ENCODE data around the gene PHLDA3. TPM values are rescaled to one million over a fixed set of nuclear protein-coding genes. Genes with fewer than 3 reads are reported as not detected.

The PHLDA3 gene
- total and polyA plus RNA-seq, 2 of the 13 experiments (the other 11 are each of a cell fraction or from before 2014, with no cell fraction given): 16.7 to 33.6 TPM

- TF ChIP-seq MEIS1 (CRISPR knock-in tag; IDR thresholded peaks at IDR 0.05; ENCODE audit: borderline replicate concordance): no peak
- TF ChIP-seq ZNF552 (CRISPR knock-in tag; IDR thresholded peaks at IDR 0.05; ENCODE audit: borderline replicate concordance): peak; percentile 19; the same call in 1 of the 2 replicates
- no peak; the same call in 1 of the 2 replicates for TF ChIP-seq PHF8 (CRISPR knock-in tag; IDR thresholded peaks at IDR 0.05)
- TF ChIP-seq NPAS2 (CRISPR knock-in tag; IDR thresholded peaks at IDR 0.05; ENCODE audit: borderline replicate concordance): no peak
- peak; percentile 16; the same call in 1 of the 2 replicates for TF ChIP-seq HIVEP1 (CRISPR knock-in tag; IDR thresholded peaks at IDR 0.05)
- TF ChIP-seq HNF1B (CRISPR knock-in tag; IDR thresholded peaks at IDR 0.05): peak; percentile 75
- no peak; the same call in 1 of the 2 replicates for TF ChIP-seq ZKSCAN8 (CRISPR knock-in tag; IDR thresholded peaks at IDR 0.05; ENCODE audit: borderline replicate concordance)
- no peak for TF ChIP-seq U2AF2 (IDR thresholded peaks at IDR 0.05; ENCODE audit: low read depth, low read length)
- no peak for TF ChIP-seq ZNF564 (CRISPR knock-in tag; IDR thresholded peaks at IDR 0.05)
- TF ChIP-seq NFIC (IDR thresholded peaks at IDR 0.05; ENCODE audit: low read length): no peak
- TF ChIP-seq RBAK (CRISPR knock-in tag; IDR thresholded peaks at IDR 0.05): no peak
- peak; percentile 55; the same call in 1 of the 2 replicates for TF ChIP-seq MXD1 (CRISPR knock-in tag; IDR thresholded peaks at IDR 0.05)
- TF ChIP-seq KAT2B (IDR thresholded peaks at IDR 0.05; ENCODE audit: borderline replicate concordance, low read depth, low read length): no peak
- no peak for TF ChIP-seq NFKB2 (CRISPR knock-in tag; IDR thresholded peaks at IDR 0.05; ENCODE audit: borderline replicate concordance)
- TF ChIP-seq ZNF616 (CRISPR knock-in tag; IDR thresholded peaks at IDR 0.05; ENCODE audit: low read depth): no peak
- 0 out of 2 replicates have a peak, but pooled peaks have one; percentile 20 for TF ChIP-seq HHEX (CRISPR knock-in tag; IDR thresholded peaks at IDR 0.05)
- no peak for TF ChIP-seq ZBTB8A (CRISPR knock-in tag; IDR thresholded peaks at IDR 0.05; ENCODE audit: borderline replicate concordance, low read depth)
- TF ChIP-seq ATF1 (CRISPR knock-in tag; IDR thresholded peaks at IDR 0.05): no peak
- TF ChIP-seq ZNF543 (CRISPR knock-in tag; IDR thresholded peaks at IDR 0.05): no peak
- TF ChIP-seq HCFC1 (IDR thresholded peaks at IDR 0.05; ENCODE audit: low read depth, low read length): no peak
- no peak for TF ChIP-seq SMARCE1 (IDR thresholded peaks at IDR 0.05; ENCODE audit: borderline replicate concordance)
- TF ChIP-seq FOXC1 (CRISPR knock-in tag; IDR thresholded peaks at IDR 0.05; ENCODE audit: borderline replicate concordance): 0 out of 2 replicates have a peak, but pooled peaks have one; percentile 53
- TF ChIP-seq SP5 (CRISPR knock-in tag; IDR thresholded peaks at IDR 0.05; ENCODE audit: borderline replicate concordance, low read depth): no peak
- TF ChIP-seq SAP130 (CRISPR knock-in tag; IDR thresholded peaks at IDR 0.05; ENCODE audit: low read depth): no peak; the same call in 1 of the 2 replicates
- no peak for TF ChIP-seq SIN3A (IDR thresholded peaks at IDR 0.05; ENCODE audit: borderline replicate concordance, low read depth, low read length)
- no peak for TF ChIP-seq HNRNPK (IDR thresholded peaks at IDR 0.05; ENCODE audit: low read depth, low read length, poor library complexity, severe bottlenecking)
- TF ChIP-seq NFKBIZ (CRISPR knock-in tag; IDR thresholded peaks at IDR 0.05): no peak
- peak; percentile 65 for TF ChIP-seq SRSF1 (optimal IDR thresholded peaks at IDR 0.05; ENCODE audit: low read depth, low read length)
- TF ChIP-seq CBX2 (IDR thresholded peaks at IDR 0.05; ENCODE audit: low read depth, low read length): no peak
- no peak for TF ChIP-seq CBX2 (CRISPR knock-in tag; IDR thresholded peaks at IDR 0.05; ENCODE audit: low read depth)
- no peak for TF ChIP-seq ZFP62 (CRISPR knock-in tag; IDR thresholded peaks at IDR 0.05)
- TF ChIP-seq NRL (CRISPR knock-in tag; IDR thresholded peaks at IDR 0.05; ENCODE audit: borderline replicate concordance): 0 out of 2 replicates have a peak, but pooled peaks have one; percentile 20
Measured at GRCh38 chr1:201481761-201482493, 12.9 kb upstream of the PHLDA3 start (continued).
